ENCODE data around the gene LIPM. TPM values are rescaled to one million over a fixed set of nuclear protein-coding genes. Genes with fewer than 3 reads are reported as not detected.

LIPM gene
- total and polyA plus RNA-seq, 9 donors, result 0.14 TPM; not detected in 8

Other genes with a start within 250 kb of the LIPM start
- 3.5 TPM for gene RNLS, start 219.4 kb upstream of the LIPM start, total RNA-seq
- 1 to 10 TPM; 2.0 to 4.5 (median 3.3) TPM for gene RNLS, start 219.4 kb upstream of the LIPM start, polyA plus RNA-seq (ENCODE audit: insufficient read depth in 1 of 8, insufficient read length in 8 of 8, low replicate concordance in 1 of 8)
- gene LIPJ, start 216.0 kb upstream of the LIPM start, total RNA-seq, result 0.13 TPM
- under 1 TPM in 3 of 8 donors, not detected in 5; 0.07 to 0.10 (median 0.08) TPM for gene LIPJ, start 216.0 kb upstream of the LIPM start, polyA plus RNA-seq (ENCODE audit: insufficient read depth in 1 of 8, insufficient read length in 8 of 8, low replicate concordance in 1 of 8)
- not detected for gene LIPF, start 138.3 kb upstream of the LIPM start, total RNA-seq
- gene LIPF, start 138.3 kb upstream of the LIPM start, polyA plus RNA-seq (ENCODE audit: insufficient read depth in 1 of 8, insufficient read length in 8 of 8, low replicate concordance in 1 of 8), result under 1 TPM in 2 of 8 donors, not detected in 6; 0.16 to 0.79 TPM
- gene LIPK, start 96.5 kb upstream of the LIPM start, total RNA-seq, result not detected
- gene LIPK, start 96.5 kb upstream of the LIPM start, polyA plus RNA-seq (ENCODE audit: insufficient read depth in 1 of 8, insufficient read length in 8 of 8, low replicate concordance in 1 of 8), result under 1 TPM in 2 of 8 donors, not detected in 6; 0.27 to 0.57 TPM
- gene LIPN, start 42.7 kb upstream of the LIPM start, total RNA-seq, result not detected
- not detected for gene LIPN, start 42.7 kb upstream of the LIPM start, polyA plus RNA-seq (ENCODE audit: insufficient read depth in 1 of 8, insufficient read length in 8 of 8, low replicate concordance in 1 of 8)
- not detected for gene ANKRD22, start 49.1 kb downstream of the LIPM start, total RNA-seq
- gene ANKRD22, start 49.1 kb downstream of the LIPM start, polyA plus RNA-seq (ENCODE audit: insufficient read depth in 1 of 8, insufficient read length in 8 of 8, low replicate concordance in 1 of 8), result under 1 TPM in 5 of 8 donors, not detected in 3; 0.11 to 0.44 (median 0.16) TPM
- gene STAMBPL1, start 77.5 kb downstream of the LIPM start, total RNA-seq, result 10.3 TPM
- 1 to 10 TPM; 5.2 to 7.2 (median 6.2) TPM for gene STAMBPL1, start 77.5 kb downstream of the LIPM start, polyA plus RNA-seq (ENCODE audit: insufficient read depth in 1 of 8, insufficient read length in 8 of 8, low replicate concordance in 1 of 8)
- gene ACTA2, start 150.0 kb downstream of the LIPM start, total RNA-seq, result 214 TPM
- 100 to 1,000 TPM; 209 to 308 (median 273) TPM for gene ACTA2, start 150.0 kb downstream of the LIPM start, polyA plus RNA-seq (ENCODE audit: insufficient read depth in 1 of 8, insufficient read length in 8 of 8, low replicate concordance in 1 of 8)
- gene FAS, start 188.1 kb downstream of the LIPM start, total RNA-seq, result 7.2 TPM
- 10 to 100 TPM in 1 of 8 donors, 1 to 10 TPM in 7; 5.6 to 12.1 (median 8.0) TPM for gene FAS, start 188.1 kb downstream of the LIPM start, polyA plus RNA-seq (ENCODE audit: insufficient read depth in 1 of 8, insufficient read length in 8 of 8, low replicate concordance in 1 of 8)

Measured in muscle of leg (tissue), 9 donors.